HepG2 (cell line): ENCODE data around the gene ANP32A. TPM values are rescaled to one million over a fixed set of nuclear protein-coding genes. Genes with fewer than 3 reads are reported as not detected.

Experiments
- CCAR2 ChIP-seq: fragments of 200-400 bp; formaldehyde crosslinking; optimal IDR thresholded peaks from 2 replicates; pipeline ENCODE3; 2018; ENCODE audit warnings: low read depth, mild to moderate bottlenecking, low read length, moderate library complexity
- IRF1 ChIP-seq: sonication (generic); formaldehyde crosslinking; IDR thresholded peaks from 2 replicates; pipeline ENCODE4 v1.4.0; 2020; ENCODE audit warnings: low read depth, mild to moderate bottlenecking, missing genetic modification reagents
- NFYB ChIP-seq: sonication (generic); formaldehyde crosslinking; IDR thresholded peaks from 2 replicates; pipeline ENCODE4 v1.4.0; 2020; ENCODE audit warnings: missing genetic modification reagents
- POGZ ChIP-seq: sonication (generic); formaldehyde crosslinking; IDR thresholded peaks from 2 replicates; pipeline ENCODE4 v1.4.0; 2020; ENCODE audit warnings: mild to moderate bottlenecking, missing genetic modification reagents
- RERE ChIP-seq: IDR thresholded peaks from 2 replicates; pipeline ENCODE4 v1.6.1; 2016; ENCODE audit warnings: low read depth, missing genetic modification reagents, missing compliant biosample characterization
- SMYD3 ChIP-seq: sonication (generic); formaldehyde crosslinking; IDR thresholded peaks from 2 replicates; pipeline ENCODE4 v1.8.1; 2023; ENCODE audit warnings: mild to moderate bottlenecking, missing genetic modification reagents
- TIGD3 ChIP-seq: sonication (generic); formaldehyde crosslinking; IDR thresholded peaks from 2 replicates; pipeline ENCODE4 v1.5.1; 2020; ENCODE audit warnings: mild to moderate bottlenecking, missing genetic modification reagents, borderline replicate concordance
- ZNF276 ChIP-seq: sonication (generic); formaldehyde crosslinking; IDR thresholded peaks from 2 replicates; pipeline ENCODE4 v1.4.0; 2020; ENCODE audit warnings: mild to moderate bottlenecking, low read depth, missing genetic modification reagents
- ZNF501 ChIP-seq: sonication (generic); formaldehyde crosslinking; IDR thresholded peaks from 2 replicates; pipeline ENCODE4 v1.5.1; 2020; ENCODE audit warnings: mild to moderate bottlenecking, moderate library complexity, missing genetic modification reagents
- polyA plus RNA-seq, 8 experiments: library from polyadenylated mRNA; depleted of rRNA in 3 of 8; stranded (reverse) in 7 of 8; unstranded in 1 of 8; fragments of >200 nt; fragmentation: Illumina TruSeq in 4 of 8; extraction: Trizol in 4 of 8; gene quantifications; 2 replicates each; pipeline versions ENCODE4 v1.2.1 to v1.2.3, GENCODE V29; 2011 to 2016; ENCODE audit warnings: low read depth in 4 of 8, missing spikeins in 1 of 8, mixed read lengths in 1 of 8; ENCODE audit not compliant: insufficient read depth in 1 of 8
- total RNA-seq, 5 experiments: library from RNA; depleted of rRNA; stranded (reverse); fragments of >200 nt; fragmentation: Illumina TruSeq; extraction: Trizol; gene quantifications; 2 replicates each; pipeline ENCODE4 v1.2.3, GENCODE V29; 2016; ENCODE audit warnings: low read depth in 1 of 5

ANP32A gene
- total and polyA plus RNA-seq, 2 of the 13 experiments (the other 11 are each of a cell fraction or from before 2014, with no cell fraction given): 60.6 to 206 TPM

- TF ChIP-seq RERE (no peak), IRF1 (CRISPR knock-in tag) (no peak), POGZ (no peak), NFYB (no peak), ZNF276 (CRISPR knock-in tag) (no peak), SMYD3 (no peak), CCAR2 (no peak), ZNF501 (CRISPR knock-in tag) (no peak), TIGD3 (CRISPR knock-in tag) (no peak)
These were observed 38.7 kb downstream of the ANP32A start (continued) for GRCh38 chr15:68781766-68782588.
